Body of pancreas (tissue), 4 donors: ENCODE results near the gene SLC25A29. TPM values are rescaled to one million over a fixed set of nuclear protein-coding genes. Genes with fewer than 3 reads are reported as not detected.
"Not testable (repeated sequence)": the region's sequence is repeated elsewhere in the genome, so short reads cannot be mapped to it uniquely, and the experiment has no call there.

Source experiments
- ATAC-seq: fragments of 150-250 bp; one replicate; pipeline ENCODE4 v1.9.1; 2016
- DNase-seq, 4 donors: peaks; one replicate each; pipeline ENCODE4 v3.0.0-alpha.2; 2019
- H3K27ac ChIP-seq, 4 donors: fragments of 200-600 bp; sonication (generic); 1 replicate in 3 of 4; 2 replicates in 1 of 4; pipeline versions ENCODE4 v1.5.1 to v1.6.1; 2016 to 2019; ENCODE audit warnings: mild to moderate bottlenecking in 1 of 4, mixed read lengths in 1 of 4, moderate library complexity in 1 of 4
- H3K27me3 ChIP-seq, 2 donors: fragments of 200-600 bp; sonication (generic); one replicate each; pipeline ENCODE4 v1.6.0; 2016; ENCODE audit warnings: mild to moderate bottlenecking in 1 of 2
- H3K36me3 ChIP-seq, 2 donors: fragments of 200-600 bp; sonication (generic); replicated peaks in 1 of 2; 2 replicates each; pipeline ENCODE4 v1.5.1; 2016; ENCODE audit warnings: low read depth in 2 of 2; ENCODE audit not compliant: insufficient read depth in 1 of 2
- H3K4me1 ChIP-seq: fragments of 200-600 bp; sonication (generic); one replicate; pipeline ENCODE4 v1.6.0; 2016
- H3K4me3 ChIP-seq, 2 donors: fragments of 200-600 bp; sonication (generic); 1 replicate in 1 of 2; 2 replicates in 1 of 2; pipeline ENCODE4 v1.5.1; 2016 to 2019
- H3K9me3 ChIP-seq, 3 donors: fragments of 200-600 bp; sonication (generic); 1 replicate in 2 of 3; 2 replicates in 1 of 3; pipeline ENCODE4 v1.5.1; 2016
- POLR2A ChIP-seq, 3 donors: fragments of 450-650 bp; IDR thresholded peaks; one replicate each; pipeline ENCODE4 v1.6.1; 2016; ENCODE audit warnings: antibody characterized with exemption in 3 of 3, mild to moderate bottlenecking in 2 of 3
- WGBS, 2 donors: methylation state at CpG; one replicate each; pipeline ENCODE4 v1.1.5; 2017; 5-methylcytosine and 5-hydroxymethylcytosine counted together
- intact Hi-C: fragments of 100-400 bp; cut with DNase I; formaldehyde crosslinking; loops from one replicate; pipeline ENCODE4 v1.15.1; 2023
- total RNA-seq, 2 donors: library from RNA; depleted of rRNA; stranded (reverse); fragments of >200 nt; gene quantifications; one replicate each; pipeline ENCODE4 v1.1.0, GENCODE V29; 2016
- TF ChIP-seq, protein P1 (sequence below), 7 experiments: fragments of 450-650 bp in 4 of 7; fragments of 200-600 bp in 3 of 7; sonication (generic) in 3 of 7; IDR thresholded peaks; one replicate each; pipeline ENCODE4 v1.5.1; 2016 to 2019; ENCODE audit warnings: antibody characterized with exemption in 7 of 7

The SLC25A29 gene
- total RNA-seq, 2 donors from 2014 or later: 25.2 to 63.9 TPM

- Histone ChIP-seq H3K4me1 (peaks cover 19% of the 10 kb centered on the region), H3K27ac (no peak overlapping the region), H3K27me3 (no peaks in the 10 kb centered on the region), H3K4me3 (no peak overlapping the region), H3K9me3 (no peaks in the 10 kb centered on the region), H3K36me3 (no peaks in the 10 kb centered on the region)
- TF ChIP-seq, protein P1, sequence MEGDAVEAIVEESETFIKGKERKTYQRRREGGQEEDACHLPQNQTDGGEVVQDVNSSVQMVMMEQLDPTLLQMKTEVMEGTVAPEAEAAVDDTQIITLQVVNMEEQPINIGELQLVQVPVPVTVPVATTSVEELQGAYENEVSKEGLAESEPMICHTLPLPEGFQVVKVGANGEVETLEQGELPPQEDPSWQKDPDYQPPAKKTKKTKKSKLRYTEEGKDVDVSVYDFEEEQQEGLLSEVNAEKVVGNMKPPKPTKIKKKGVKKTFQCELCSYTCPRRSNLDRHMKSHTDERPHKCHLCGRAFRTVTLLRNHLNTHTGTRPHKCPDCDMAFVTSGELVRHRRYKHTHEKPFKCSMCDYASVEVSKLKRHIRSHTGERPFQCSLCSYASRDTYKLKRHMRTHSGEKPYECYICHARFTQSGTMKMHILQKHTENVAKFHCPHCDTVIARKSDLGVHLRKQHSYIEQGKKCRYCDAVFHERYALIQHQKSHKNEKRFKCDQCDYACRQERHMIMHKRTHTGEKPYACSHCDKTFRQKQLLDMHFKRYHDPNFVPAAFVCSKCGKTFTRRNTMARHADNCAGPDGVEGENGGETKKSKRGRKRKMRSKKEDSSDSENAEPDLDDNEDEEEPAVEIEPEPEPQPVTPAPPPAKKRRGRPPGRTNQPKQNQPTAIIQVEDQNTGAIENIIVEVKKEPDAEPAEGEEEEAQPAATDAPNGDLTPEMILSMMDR (IDR thresholded peaks at IDR 0.05): no peak
- no peak for TF ChIP-seq POLR2A (IDR thresholded peaks at IDR 0.05)
- ATAC-seq: no peak
- intact Hi-C loops: no loop called here
- DNase-seq: no peak
- 67 to 72% methylated on average over 2 to 7 of the region's 10 CpGs for WGBS, 2 donors
Measured at GRCh38 chr14:100286484-100287191, 19.6 kb downstream of the SLC25A29 start.

GRCh38 chr14:100285913-100286400 lies 20.3 kb downstream of the SLC25A29 start:
- peak overlapping the region in 1 of 2 donors; percentile 99 for H3K4me3 ChIP-seq
- H3K9me3 ChIP-seq: no peaks in the 10 kb centered on the region
- no peaks in the 10 kb centered on the region for H3K36me3 ChIP-seq
- peak overlapping the region in 3 of 4 donors; percentile 87 to 93 (median 90) for H3K27ac ChIP-seq
- ATAC-seq (no peak), DNase-seq (no peak)
- no peak for TF ChIP-seq POLR2A (IDR thresholded peaks at IDR 0.05)
- TF ChIP-seq, protein P1 (IDR thresholded peaks at IDR 0.05): no peak
- H3K27me3 ChIP-seq: no peaks in the 10 kb centered on the region
- intact Hi-C loops: no loop called here
- 37% methylated on average over 8 to 13 of the region's 13 CpGs for WGBS, 2 donors
- peaks cover 19% of the 10 kb centered on the region for H3K4me1 ChIP-seq

- Histone ChIP-seq H3K27me3 (no peaks in the 10 kb centered on the region), H3K4me3 (peak overlapping the region; percentile 43 to 99), H3K4me1 (peaks cover 19% of the 10 kb centered on the region), H3K36me3 (no peaks in the 10 kb centered on the region), H3K9me3 (no peaks in the 10 kb centered on the region), H3K27ac (peak overlapping the region; percentile 48 to 93 (median 88))
- peak; percentile 50 to 67 (median 52) for TF ChIP-seq POLR2A (IDR thresholded peaks at IDR 0.05)
- TF ChIP-seq, protein P1 (IDR thresholded peaks at IDR 0.05): peak; percentile 36 to 92 (median 72)
- intact Hi-C loops: no loop called here
- 0% methylated on average over 36 to 66 of the region's 82 CpGs for WGBS, 2 donors
- peak; percentile 54 to 79 (median 73) for DNase-seq
- ATAC-seq: peak; percentile 93
Measured at GRCh38 chr14:100285021-100285912, 21.0 kb downstream of the SLC25A29 start.

- H3K9me3 ChIP-seq: no peaks in the 10 kb centered on the region
- ATAC-seq (no peak), DNase-seq (no peak)
- H3K36me3 ChIP-seq: no peaks in the 10 kb centered on the region
- H3K27me3 ChIP-seq: no peaks in the 10 kb centered on the region
- TF ChIP-seq, protein P1 (IDR thresholded peaks at IDR 0.05): no peak
- no peak for TF ChIP-seq POLR2A (IDR thresholded peaks at IDR 0.05)
- 55 to 60% methylated on average over 21 to 26 of the region's 26 CpGs for WGBS, 2 donors
- H3K27ac ChIP-seq: peak overlapping the region in 3 of 4 donors; percentile 87 to 93 (median 90)
- intact Hi-C loops: loop anchor here (5.0 kb wide), 1 partner anchor 42 kb away; no protein-coding TSS in a partner anchor
- peaks cover 19% of the 10 kb centered on the region for H3K4me1 ChIP-seq
- no peak overlapping the region for H3K4me3 ChIP-seq
Measured at GRCh38 chr14:100283984-100284881, 22.0 kb downstream of the SLC25A29 start.

- intact Hi-C loops: loop anchor here (5.0 kb wide), 1 partner anchor 41 kb away; no protein-coding TSS in a partner anchor
- H3K4me1 ChIP-seq: peaks cover 19% of the 10 kb centered on the region
- H3K27me3 ChIP-seq, DNase-seq, H3K9me3 ChIP-seq, ATAC-seq, H3K27ac ChIP-seq, H3K4me3 ChIP-seq, H3K36me3 ChIP-seq: not testable (repeated sequence)
- 92 to 94% methylated on average over 9 of the region's 9 CpGs for WGBS, 2 donors
Measured at GRCh38 chr14:100283436-100283835, 22.8 kb downstream of the SLC25A29 start.
